GM19463 (cell line): ENCODE measurements around the gene COL6A5.
"Not testable (repeated sequence)": the region's sequence is repeated elsewhere in the genome, so short reads cannot be mapped to it uniquely, and the experiment has no call there.

Experiments
- ATAC-seq: cut with Tn5 transposase; IDR thresholded peaks from one replicate; pipeline ENCODE4 v1.9.1; 2021; ENCODE audit warnings: mild to moderate bottlenecking, moderate library complexity; ENCODE audit not compliant: unreplicated experiment

Gene COL6A5, protein sequence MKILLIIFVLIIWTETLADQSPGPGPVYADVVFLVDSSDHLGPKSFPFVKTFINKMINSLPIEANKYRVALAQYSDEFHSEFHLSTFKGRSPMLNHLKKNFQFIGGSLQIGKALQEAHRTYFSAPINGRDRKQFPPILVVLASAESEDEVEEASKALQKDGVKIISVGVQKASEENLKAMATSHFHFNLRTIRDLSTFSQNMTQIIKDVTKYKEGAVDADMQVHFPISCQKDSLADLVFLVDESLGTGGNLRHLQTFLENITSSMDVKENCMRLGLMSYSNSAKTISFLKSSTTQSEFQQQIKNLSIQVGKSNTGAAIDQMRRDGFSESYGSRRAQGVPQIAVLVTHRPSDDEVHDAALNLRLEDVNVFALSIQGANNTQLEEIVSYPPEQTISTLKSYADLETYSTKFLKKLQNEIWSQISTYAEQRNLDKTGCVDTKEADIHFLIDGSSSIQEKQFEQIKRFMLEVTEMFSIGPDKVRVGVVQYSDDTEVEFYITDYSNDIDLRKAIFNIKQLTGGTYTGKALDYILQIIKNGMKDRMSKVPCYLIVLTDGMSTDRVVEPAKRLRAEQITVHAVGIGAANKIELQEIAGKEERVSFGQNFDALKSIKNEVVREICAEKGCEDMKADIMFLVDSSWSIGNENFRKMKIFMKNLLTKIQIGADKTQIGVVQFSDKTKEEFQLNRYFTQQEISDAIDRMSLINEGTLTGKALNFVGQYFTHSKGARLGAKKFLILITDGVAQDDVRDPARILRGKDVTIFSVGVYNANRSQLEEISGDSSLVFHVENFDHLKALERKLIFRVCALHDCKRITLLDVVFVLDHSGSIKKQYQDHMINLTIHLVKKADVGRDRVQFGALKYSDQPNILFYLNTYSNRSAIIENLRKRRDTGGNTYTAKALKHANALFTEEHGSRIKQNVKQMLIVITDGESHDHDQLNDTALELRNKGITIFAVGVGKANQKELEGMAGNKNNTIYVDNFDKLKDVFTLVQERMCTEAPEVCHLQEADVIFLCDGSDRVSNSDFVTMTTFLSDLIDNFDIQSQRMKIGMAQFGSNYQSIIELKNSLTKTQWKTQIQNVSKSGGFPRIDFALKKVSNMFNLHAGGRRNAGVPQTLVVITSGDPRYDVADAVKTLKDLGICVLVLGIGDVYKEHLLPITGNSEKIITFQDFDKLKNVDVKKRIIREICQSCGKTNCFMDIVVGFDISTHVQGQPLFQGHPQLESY (N-terminal part only)

DNA sequence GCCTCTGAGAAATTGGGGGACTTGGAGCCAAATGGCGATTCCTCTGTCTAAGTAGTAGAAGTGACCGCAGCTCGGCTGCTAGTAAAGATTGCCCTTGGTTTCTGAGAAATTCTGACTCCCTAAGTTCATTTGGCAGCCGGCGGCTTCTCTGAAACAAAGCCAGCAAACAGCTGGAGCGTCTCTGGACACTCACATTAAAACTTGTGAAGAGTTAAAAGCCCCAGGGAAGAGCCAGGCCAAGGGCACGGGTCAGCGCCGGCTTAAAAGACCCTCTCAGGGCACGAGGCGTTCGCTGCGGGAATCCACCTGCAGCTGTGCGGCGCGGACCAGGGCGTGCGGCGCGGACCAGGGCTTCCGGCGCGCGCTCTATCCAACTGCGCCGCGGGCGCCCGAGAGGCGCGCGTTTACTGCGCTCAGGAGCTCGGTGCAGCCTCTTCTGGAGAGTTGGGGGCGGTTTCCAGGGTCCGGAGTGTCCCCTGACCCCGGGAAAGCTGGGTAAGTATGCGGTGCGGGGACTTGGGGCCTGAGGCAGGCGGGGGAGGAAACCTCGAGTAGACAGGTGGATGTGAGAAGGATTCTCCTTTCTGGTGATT is at the start of gene COL6A5:
Gene COL6A5, plus strand, starts transcription at position 186 of the 593 bp plus-strand sequence. CDS start 27,967 bp downstream, outside the sequence.
- no peak for ATAC-seq

DNA sequence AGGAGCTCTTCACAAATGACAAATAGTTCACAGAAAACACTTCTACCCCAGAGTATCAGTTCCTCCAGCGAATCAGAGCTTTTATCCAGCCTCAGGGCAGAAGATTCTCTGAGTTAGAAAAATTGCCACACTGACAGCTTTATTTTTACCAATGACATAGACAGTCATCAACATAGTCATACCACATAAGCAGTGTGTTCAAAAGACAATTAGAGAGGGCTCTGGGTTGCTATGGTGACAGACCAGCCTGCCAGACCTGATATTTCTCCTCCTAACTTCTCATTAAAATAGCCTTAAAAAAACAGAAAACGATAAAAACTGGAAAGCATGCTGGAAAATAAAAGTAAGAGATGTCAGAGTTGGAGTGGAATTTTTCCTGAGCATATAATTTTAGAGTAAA is 45.9 kb upstream of the COL6A5 start:
- no peak for ATAC-seq

DNA sequence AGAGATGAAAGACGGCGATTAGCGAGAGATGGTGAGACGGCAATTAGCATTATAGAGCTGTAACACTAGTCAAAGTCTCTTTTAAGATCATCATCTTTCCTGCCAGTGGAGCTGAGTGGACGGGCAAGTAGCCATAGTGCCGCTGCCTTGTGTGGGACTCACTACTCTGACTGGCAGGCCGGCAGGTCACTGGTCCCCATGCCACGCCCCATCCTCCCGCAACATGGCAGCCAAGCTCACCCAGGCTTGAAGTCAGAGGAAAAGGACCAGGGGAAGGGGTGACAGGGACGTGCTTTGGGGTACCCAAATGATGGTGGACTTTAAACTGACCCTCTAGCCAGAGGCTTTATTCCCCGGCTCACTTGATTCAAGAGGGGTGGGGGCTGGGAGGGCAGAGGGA is 44.6 kb upstream of the COL6A5 start:
- ATAC-seq: no peak

DNA sequence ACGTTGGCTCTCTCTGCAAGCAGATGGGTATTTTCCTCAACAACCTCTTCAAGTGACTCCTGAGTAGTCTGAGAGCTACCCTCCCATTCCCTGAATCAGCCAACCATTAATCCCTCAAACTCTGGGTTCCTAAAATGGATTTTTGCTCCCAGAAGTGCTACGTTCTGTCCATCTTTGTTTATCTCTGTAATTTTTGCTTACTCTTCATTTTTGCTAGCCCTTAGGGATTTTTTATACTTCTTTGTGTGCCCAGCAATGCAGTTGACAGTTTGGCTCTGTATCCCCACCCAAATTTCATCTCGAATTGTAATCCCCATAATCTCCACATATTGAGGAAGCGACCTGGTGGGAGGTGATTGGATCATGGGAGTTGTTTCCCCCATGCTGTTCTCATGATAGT is 35.4 kb upstream of the COL6A5 start:
- no peak for ATAC-seq

DNA sequence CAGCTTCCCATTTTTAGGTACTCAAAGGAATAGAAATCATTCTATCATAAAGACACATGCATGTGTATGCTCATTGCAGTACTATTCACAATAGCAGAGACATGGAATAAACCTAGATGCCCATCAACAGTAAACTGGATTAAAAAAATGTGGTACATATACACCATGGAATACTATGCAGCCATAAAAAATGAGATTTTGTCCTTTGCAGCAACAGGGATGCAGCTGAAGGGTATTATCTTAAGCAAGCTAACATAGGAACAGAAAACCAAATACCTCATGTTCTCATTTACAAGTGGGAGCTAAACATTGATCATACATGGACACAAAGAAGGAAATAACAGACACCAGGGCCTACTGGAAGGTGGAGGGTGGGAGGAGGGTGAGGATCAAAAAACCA is 33.1 kb upstream of the COL6A5 start:
- no peak for ATAC-seq

DNA sequence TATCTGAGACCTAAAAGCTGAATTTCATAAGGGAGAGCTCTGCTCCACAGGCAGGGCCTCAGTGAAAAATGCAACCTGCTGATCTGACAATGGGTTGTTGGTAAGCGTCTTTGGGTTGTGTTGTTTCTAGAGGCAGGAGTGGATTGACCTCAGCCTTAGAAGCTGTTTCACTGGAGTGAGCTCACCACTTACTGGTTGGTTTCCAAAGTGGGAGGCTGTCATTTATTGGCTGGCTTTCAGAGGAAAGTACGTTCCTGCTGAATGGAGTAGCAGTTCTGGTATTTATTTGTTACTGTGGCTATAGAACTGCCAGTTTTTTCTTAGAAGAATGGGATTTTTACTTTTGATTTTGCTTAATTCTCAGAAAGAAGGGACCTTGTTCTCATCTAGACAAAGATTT is 29.3 kb upstream of the COL6A5 start:
- ATAC-seq: no peak

DNA sequence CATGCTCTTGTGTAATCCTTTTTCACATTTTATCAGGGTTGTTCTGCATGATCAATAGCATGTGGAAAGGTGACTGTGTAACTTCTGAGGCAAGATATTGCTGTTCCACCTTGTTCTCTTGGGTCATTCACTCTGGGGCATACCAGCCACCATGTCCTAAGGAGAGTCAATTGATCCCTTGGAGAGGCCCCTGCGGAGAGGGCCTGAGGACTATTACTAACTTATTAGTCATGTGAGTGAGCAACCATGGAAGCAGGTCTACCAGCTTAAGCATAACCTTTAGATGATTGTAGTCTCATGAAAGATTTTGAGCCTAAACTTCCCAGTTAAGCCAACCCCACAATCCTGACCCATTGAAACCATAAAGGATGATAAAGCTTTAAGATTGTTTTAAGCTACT is 22.0 kb upstream of the COL6A5 start:
- ATAC-seq: no peak

DNA sequence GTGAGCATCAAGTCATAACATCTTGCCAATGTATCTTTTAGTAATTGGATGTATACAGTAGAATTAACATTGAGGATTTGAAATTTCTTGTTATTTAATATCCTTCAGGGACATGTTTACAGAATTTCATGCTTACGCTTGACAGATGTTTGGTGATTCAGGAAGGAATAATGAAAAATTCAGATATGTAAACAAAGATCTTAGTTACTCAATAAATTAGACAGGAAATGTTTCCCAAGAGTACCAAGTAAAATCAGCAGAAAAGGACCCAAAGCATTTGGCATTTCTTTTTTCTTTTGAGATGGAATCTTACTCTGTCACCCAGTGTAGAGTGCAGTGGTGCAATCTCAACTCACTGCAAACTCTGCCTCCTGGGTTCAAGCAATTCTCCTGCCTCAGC is 4.7 kb upstream of the COL6A5 start:
- no peak for ATAC-seq

DNA sequence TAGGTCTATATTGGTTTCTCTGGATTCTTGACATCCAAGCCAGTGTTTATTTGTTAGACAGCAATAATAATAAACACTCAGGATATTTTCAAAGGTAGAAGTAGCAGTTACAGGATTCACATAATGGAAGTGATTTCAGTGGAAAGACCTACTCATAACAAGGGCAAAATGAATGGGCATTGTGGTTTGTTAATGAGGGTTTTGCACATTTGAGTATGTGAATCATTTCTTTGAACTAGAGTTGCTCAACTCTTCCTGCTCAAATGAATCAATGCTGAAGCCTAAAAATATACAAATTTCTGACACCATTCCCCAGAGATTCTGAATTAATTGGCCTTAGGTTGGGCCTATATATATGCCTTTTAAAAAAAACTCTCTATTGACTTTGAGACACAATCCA is 4.1 kb upstream of the COL6A5 start:
- no peak for ATAC-seq

DNA sequence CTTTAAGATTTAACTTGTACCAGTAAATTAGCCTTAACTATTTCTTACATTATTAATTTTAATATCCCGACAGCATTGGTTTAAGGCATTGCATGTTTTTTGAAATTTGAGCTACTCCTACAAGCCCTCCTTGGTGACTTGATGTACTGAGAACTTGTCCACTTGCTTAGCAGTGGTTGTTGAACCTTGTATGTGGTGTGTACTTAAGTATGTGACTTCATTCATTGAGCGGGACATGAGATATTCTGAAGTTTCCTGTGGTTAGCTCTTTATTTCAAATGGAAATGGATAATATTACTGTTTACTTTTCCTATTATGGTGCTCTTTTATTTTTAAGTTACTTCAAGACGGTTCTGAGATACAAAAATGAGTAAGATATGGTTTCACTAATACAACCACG is 3.6 kb upstream of the COL6A5 start:
- ATAC-seq: no peak

DNA sequence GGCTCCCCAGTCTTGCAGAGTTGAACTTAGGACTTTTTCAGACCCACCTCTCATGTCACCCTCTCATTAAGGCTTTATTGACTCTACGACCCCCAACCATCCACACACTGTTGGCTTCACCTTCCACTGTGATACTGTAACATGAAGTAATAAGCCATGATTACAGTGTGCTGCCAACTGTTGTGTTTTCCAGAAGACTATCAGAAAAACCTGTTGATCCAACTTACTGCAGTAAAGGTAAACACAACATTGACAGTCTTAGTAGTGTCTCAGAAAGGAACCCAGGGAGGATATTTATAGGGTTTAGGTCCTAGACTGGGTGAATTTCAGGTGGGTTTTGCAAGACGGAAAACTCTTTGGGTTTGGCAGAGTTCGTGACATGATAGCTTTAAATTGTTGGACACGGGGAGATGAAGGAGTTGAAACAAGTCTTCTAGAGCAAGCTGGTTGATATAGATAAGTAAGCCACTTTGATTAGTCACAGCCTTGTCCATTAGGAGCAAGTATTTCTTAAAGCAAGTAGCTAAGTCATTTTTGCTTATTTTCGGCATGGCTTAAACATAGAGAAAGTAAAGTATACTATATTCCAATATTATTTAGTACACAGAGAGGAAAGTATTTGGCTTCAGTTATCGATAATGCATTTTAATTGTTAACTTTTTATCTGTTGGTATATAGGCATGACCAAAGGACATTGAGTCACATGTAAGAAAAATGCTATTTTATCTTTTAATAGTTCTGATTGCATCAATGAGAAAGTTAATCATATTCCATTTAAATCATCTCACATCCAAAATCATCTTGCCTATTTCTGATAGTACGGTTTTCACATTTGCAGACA is 2.4 kb upstream of the COL6A5 start:
- ATAC-seq: no peak

DNA sequence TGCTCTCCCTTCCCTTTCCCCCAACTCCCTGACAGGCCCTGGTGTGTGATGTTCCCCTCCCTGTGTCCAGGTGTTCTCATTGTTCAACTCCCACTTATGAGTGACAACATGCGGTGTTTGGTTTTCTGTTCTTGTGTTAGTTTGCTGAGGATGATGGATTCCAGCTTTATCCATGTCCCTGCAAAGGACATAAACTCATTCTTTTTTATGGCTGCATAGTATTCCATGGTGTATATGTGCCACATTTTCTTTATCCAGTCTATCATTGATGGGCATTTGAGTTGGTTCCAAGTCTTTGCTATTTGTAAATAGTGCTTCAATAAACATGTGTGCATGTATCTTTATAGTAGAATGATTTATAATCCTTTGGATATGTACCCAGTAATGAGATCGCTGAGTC is 2.8 kb downstream of the COL6A5 start:
- ATAC-seq: not testable (repeated sequence)

DNA sequence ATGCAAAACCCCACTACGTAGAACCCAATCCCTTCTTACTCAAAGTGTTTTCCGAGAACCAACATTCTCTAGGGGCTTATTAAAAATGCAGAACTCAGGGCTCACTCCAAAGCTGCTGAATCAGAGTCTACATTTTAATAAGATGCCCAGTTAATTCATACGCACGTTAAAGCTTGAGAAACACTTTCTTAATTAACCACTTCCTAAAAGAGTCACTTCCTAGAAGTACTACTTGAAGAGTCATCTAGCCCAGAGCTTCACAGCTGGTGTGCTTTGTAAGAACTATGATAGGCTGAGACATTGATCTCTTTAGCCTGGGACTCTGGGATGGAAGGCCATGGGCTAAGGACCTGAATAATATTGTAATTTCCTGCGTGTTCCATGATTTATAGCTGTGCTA is 9.0 kb downstream of the COL6A5 start:
- ATAC-seq: no peak

DNA sequence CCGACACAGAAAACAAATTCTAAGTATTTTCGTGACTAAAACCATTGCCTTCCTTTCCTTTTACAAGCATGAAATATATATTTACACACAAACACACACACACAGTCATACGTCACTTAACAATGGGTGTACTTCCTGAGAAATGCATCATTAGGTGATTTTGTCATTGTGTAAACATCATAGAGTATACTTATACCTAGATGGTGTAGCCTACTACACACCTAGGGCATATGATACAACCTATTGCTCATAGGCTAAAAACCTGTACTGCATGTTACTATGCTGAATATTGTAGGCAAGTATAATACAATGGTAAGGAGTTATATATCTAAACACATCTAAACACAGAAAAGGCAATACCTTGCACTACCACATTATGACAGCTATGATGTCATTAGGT is 28.6 kb downstream of the COL6A5 start:
- ATAC-seq: no peak

DNA sequence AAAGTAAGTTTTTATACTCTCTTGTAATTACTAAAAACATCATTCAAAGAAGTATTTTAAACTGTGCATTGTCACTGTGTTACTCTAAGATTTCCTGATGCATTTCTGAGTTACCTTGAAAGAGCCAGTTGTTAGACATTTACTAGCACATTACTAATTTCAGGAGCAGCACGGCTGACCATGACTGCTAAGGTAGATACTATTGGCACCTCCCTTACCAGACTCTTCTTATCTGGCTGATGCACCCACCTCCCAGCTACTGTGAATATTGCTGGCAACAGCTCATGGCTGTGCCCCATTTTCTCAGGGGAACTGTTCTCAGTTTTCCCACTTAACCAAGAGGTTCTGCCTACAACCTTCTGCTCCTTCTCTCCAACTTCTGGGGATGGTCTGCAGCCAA is 29.4 kb downstream of the COL6A5 start:
- ATAC-seq: no peak

DNA sequence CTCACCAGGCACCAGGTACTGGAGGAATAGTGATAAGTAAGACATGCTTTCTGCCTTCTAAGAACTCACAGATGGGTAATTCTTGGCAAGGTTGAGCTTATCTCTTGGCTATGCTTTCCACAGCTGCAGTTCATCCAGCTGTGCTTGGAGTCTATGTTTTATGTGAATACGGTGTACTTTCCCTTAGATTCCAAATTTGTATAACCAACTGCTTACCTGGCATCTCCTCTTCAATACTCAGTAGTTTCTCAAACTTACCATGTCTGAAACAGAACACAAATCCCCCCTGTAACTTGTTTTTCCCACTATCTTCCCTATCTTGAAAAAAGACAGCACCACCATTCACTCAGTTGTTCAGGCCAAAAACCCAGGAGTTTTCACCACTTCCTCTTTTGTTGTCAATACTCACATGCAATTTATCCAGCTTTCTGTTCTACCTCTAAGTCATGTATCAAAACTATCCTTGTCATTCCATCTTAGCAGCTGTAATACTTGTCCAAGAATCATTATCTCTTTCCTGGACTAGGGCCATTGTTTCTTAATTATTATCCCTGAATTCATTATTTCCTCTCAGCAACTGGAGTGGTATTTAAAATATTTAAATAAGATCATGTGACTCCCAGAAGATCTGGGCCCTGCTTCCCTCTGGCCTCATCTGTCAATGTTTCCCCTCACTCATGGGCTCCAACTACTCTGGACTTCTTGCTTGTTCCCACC is 32.6 kb downstream of the COL6A5 start:
- no peak for ATAC-seq

DNA sequence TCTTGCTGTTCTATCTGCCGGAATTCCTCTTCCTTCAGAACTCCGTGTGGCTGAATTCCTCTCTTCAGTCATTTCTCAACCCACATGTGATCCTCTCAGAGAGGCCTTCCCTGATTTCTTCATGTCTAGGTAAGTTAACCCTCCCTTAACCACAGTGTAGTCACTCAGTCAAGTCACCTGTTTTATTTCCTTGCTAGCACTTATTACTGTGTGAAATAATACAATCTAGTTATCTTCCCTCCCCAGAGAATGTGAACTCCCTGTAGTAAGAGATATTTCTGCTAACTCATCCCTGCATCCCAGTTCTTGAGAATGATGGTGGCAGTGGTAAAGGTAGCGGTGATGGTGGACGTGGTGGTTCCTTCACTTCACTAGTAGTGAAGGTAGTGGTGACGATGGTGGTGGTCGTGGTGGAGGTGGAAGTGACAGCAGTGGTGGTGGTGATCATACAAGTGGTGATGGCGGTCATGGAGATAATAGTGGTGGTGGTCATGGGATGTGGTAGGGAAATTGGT is 33.3 kb downstream of the COL6A5 start:
- no peak for ATAC-seq

DNA sequence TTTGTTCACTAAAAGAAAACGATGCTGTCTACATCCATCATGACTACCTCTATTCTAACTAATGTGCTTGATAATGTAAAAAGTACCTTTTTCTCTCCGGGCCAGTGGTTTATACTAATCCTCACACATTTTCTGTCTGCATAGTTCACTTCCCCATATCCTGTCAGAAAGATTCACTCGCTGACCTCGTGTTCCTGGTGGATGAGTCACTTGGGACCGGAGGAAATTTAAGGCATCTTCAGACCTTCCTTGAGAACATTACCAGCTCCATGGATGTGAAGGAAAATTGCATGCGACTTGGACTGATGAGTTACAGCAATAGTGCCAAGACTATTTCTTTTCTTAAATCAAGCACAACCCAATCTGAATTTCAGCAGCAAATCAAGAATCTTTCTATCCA is 33.8 kb downstream of the COL6A5 start:
- no peak for ATAC-seq

DNA sequence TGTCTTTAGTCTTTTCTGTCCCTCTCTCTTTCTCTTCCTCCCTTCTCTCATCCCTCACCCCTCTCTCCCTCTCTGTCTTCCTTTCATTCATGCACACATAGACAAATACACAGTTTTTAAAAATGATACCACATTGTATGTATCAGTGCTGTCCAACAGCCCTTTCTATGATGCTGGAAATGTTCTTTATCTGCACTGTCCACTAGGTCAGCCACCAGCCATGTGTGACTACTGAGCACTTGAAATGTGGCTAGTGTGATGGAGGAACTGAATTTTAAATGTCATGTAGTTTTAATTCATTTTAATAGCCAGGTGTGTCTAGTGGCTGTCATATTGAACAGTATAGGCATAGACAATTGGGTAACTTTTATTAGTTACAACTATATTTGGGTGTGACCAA is 34.9 kb downstream of the COL6A5 start:
- no peak for ATAC-seq
